VCaP (cell line): Measurements from ENCODE around the gene SYCN.
A peak's percentile ranks its signal among the peaks of the same experiment; 100 is the strongest.
"Not testable (repeated sequence)": the region's sequence is repeated elsewhere in the genome, so short reads cannot be mapped to it uniquely, and the experiment has no call there.

ENCODE experiments used
- H3K27ac ChIP-seq: fragments of 450-650 bp; 2 replicates; pipeline ENCODE4 v1.5.1; 2017
- CTCF ChIP-seq: fragments of 450-650 bp; conservative IDR thresholded peaks from 2 replicates; pipeline ENCODE4 v1.5.1; 2017; ENCODE audit warnings: mild to moderate bottlenecking, moderate library complexity

Gene SYCN

GRCh38 chr19:39247701-39248664 lies 43.9 kb upstream of the SYCN start:
- H3K27ac ChIP-seq: no peak overlapping the region
- no peak for TF ChIP-seq CTCF

- no peak overlapping the region for H3K27ac ChIP-seq
- no peak for TF ChIP-seq CTCF
Observed at GRCh38 chr19:39246951-39247669, 43.0 kb upstream of the SYCN start.

- not testable (repeated sequence) for H3K27ac ChIP-seq
Observed at GRCh38 chr19:39245166-39245565, 41.1 kb upstream of the SYCN start.

GRCh38 chr19:39244410-39245100 lies 40.5 kb upstream of the SYCN start, which contains the start of gene IFNL3:
TSS of gene IFNL3 (minus strand) at chr19:39245006. CDS start at chr19:39244967, 39 bp downstream.
- H3K27ac ChIP-seq: not testable (repeated sequence)

- not testable (repeated sequence) for H3K27ac ChIP-seq
Observed at GRCh38 chr19:39243741-39244140, 39.7 kb upstream of the SYCN start.

- TF ChIP-seq CTCF: no peak
- no peak overlapping the region for H3K27ac ChIP-seq
Observed at GRCh38 chr19:39240421-39240820, 36.4 kb upstream of the SYCN start.

GRCh38 chr19:39238944-39239343 lies 34.9 kb upstream of the SYCN start:
- TF ChIP-seq CTCF: no peak
- no peak overlapping the region for H3K27ac ChIP-seq

- peak overlapping the region; percentile 67 for H3K27ac ChIP-seq
- TF ChIP-seq CTCF: no peak
Observed at GRCh38 chr19:39238209-39238608, 34.1 kb upstream of the SYCN start.
